ENCODE data around the gene SAMD4A. TPM values are rescaled to one million over a fixed set of nuclear protein-coding genes. Genes with fewer than 3 reads are reported as not detected.
A peak's percentile ranks its signal among the peaks of the same experiment; 100 is the strongest.

The SAMD4A gene
- total and polyA plus RNA-seq, 11 donors, result 45.0 to 247 (median 138) TPM

GRCh38 chr14:54672181-54672580 is 105.3 kb downstream of the SAMD4A start:
- no peaks in the 10 kb centered on the region for H3K27me3 ChIP-seq
- H3K4me1 ChIP-seq, result peaks cover 11 to 96% (median 71%) of the 10 kb centered on the region in 12 donors
- TF ChIP-seq CTCF (IDR thresholded peaks at IDR 0.05) (no peak), POLR2A (IDR thresholded peaks at IDR 0.05) (no peak)
- DNase-seq (no peak), ATAC-seq (no peak)
- 46 to 64% (median 61%) methylated on average over 7 of the region's 7 CpGs for WGBS, 4 donors
- no peaks in the 10 kb centered on the region for H3K9me3 ChIP-seq
- intact Hi-C loops (cut with DNase I), result loop anchor here in 1 of 10 donors (2.0 kb wide), 1 partner anchor 15 kb away; no protein-coding TSS in a partner anchor
- H3K36me3 ChIP-seq, result peaks cover 0 to 3% (median 0%) of the 10 kb centered on the region in 9 donors
- peak overlapping the region in 11 of 12 donors; percentile 41 to 90 (median 87) for H3K27ac ChIP-seq
- H3K4me3 ChIP-seq, result no peak overlapping the region

DNA sequence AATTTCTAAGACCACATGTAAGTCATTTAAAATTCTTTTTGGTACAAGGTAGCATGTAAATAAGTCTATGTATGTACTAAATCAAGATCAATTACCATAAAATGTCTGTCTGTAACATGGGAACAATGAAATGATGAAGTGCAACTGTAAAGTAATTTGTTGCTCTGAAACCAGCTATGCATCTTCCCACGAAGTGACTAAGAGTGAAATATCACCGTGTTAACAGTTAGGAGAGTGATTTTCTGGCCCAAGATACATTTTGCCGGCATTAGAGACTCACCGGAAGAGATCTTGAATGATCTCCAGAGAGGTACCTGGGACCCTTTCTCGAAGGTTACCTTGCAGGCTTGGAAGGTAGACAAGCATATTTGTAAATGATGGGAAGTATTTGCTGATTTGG is 105.8 kb downstream of the SAMD4A start:
- no peak for TF ChIP-seq CTCF (IDR thresholded peaks at IDR 0.05)
- TF ChIP-seq POLR2A (IDR thresholded peaks at IDR 0.05), result no peak
- Histone ChIP-seq H3K4me3 (no peak overlapping the region), H3K36me3 (peaks cover 0 to 3% (median 0%) of the 10 kb centered on the region in 9 donors), H3K4me1 (peaks cover 11 to 97% (median 70%) of the 10 kb centered on the region in 12 donors), H3K27me3 (no peaks in the 10 kb centered on the region), H3K27ac (peak overlapping the region; percentile 41 to 90 (median 84)), H3K9me3 (no peaks in the 10 kb centered on the region)
- DNase-seq, result no peak
- intact Hi-C loops (cut with DNase I), result loop anchor here in 1 of 10 donors (2.0 kb wide), 1 partner anchor 14 kb away; no protein-coding TSS in a partner anchor
- no peak for ATAC-seq
- WGBS, 4 donors, result 38 to 42% (median 40%) methylated on average over 5 of the region's 5 CpGs

GRCh38 chr14:54673193-54674045 is 106.5 kb downstream of the SAMD4A start:
- peaks cover 11 to 94% (median 71%) of the 10 kb centered on the region in 12 donors for H3K4me1 ChIP-seq
- 35 to 41% (median 38%) methylated on average over 11 to 13 of the region's 13 CpGs for WGBS, 4 donors
- peak overlapping the region; percentile 45 to 90 (median 84) for H3K27ac ChIP-seq
- TF ChIP-seq CTCF (IDR thresholded peaks at IDR 0.05) (no peak), POLR2A (IDR thresholded peaks at IDR 0.05) (no peak)
- H3K9me3 ChIP-seq, result no peaks in the 10 kb centered on the region
- intact Hi-C loops (cut with DNase I), result loop anchor here in 2 of 10 donors (2.0 kb wide), 2 partner anchors 13 to 21 kb away; no protein-coding TSS in a partner anchor
- no peaks in the 10 kb centered on the region for H3K27me3 ChIP-seq
- DNase-seq, result peak in 1 of 5 donors; percentile 43
- H3K4me3 ChIP-seq, result no peak overlapping the region
- H3K36me3 ChIP-seq, result peaks cover 0 to 3% (median 0%) of the 10 kb centered on the region in 9 donors
- ATAC-seq, result peak in 3 of 4 donors; percentile 14 to 34 (median 29)
